Endothelial cell of umbilical vein (primary cell): Measurements from ENCODE around the gene CCS. TPM values are rescaled to one million over a fixed set of nuclear protein-coding genes. Genes with fewer than 3 reads are reported as not detected.

ENCODE experiments used
- BruUV-seq: library from RNA; stranded (reverse); fragments of 400-500 nt; replicated peaks from 2 replicates; lab custom pipeline; 2021; lab: Mats Ljungman, UMichigan
- CTCF ChIA-PET: fragments of 300-600, 350-600 bp; sonication (Branson Sonifier 250); formaldehyde crosslinking; loops from one replicate; lab custom pipeline; 2021; ENCODE audit warnings: antibody characterized with exemption, inconsistent platforms; lab: Charles Lee
- POLR2A ChIA-PET: fragments of 300-600, 350-600 bp; sonication (Branson Sonifier 250); formaldehyde crosslinking; loops from one replicate; lab custom pipeline; 2021; ENCODE audit warnings: antibody characterized with exemption, inconsistent platforms; lab: Charles Lee
- DNase-seq: peaks from one replicate; pipeline ENCODE4 v3.0.0-alpha.2; 2011; ENCODE audit warnings: low read depth, low spot score
- FAIRE-seq: peaks from 2 replicates; lab custom pipeline; 2011; peaks lifted over from hg19 to GRCh38; lab: Jason Lieb, UNC
- H2AFZ ChIP-seq: 2 replicates; pipeline ENCODE4 v1.6.0; 2012; ENCODE audit warnings: low read depth, low read length, control low read depth, inconsistent platforms
- H3K27ac ChIP-seq: 2 replicates; pipeline ENCODE4 v1.5.1; 2011; ENCODE audit warnings: low read depth, mild to moderate bottlenecking, control low read depth, low read length, moderate library complexity; ENCODE audit not compliant: insufficient read depth
- H3K27me3 ChIP-seq, 2 experiments: 2 replicates each; pipeline versions ENCODE4 v1.6.0 to v1.6.1; 2011; ENCODE audit warnings: low read length in 2 of 2, mixed read lengths in 1 of 2; ENCODE audit not compliant: control insufficient read depth in 2 of 2, insufficient read depth in 2 of 2
- H3K36me3 ChIP-seq, 2 experiments: 2 replicates in 1 of 2; 3 replicates in 1 of 2; pipeline ENCODE4 v1.5.1; 2011; ENCODE audit warnings: low read length in 2 of 2, mild to moderate bottlenecking in 1 of 2, moderate library complexity in 1 of 2; ENCODE audit not compliant: control insufficient read depth in 2 of 2, insufficient read depth in 2 of 2; ENCODE audit errors: extremely low read depth in 1 of 2
- H3K4me1 ChIP-seq: 3 replicates; pipeline ENCODE4 v1.5.1; 2011; ENCODE audit warnings: mild to moderate bottlenecking, low read length; ENCODE audit not compliant: control insufficient read depth, insufficient read depth; ENCODE audit errors: extremely low read depth
- H3K4me2 ChIP-seq: 2 replicates; pipeline ENCODE4 v1.6.1; 2011; ENCODE audit warnings: low read length, control low read depth, mixed read lengths; ENCODE audit not compliant: insufficient read depth
- H3K4me3 ChIP-seq, 3 experiments: fragments of 200-600 bp in 1 of 3; sonication (generic), shearing (Covaris generic) in 1 of 3; replicated peaks in 1 of 3; 2 replicates each; pipeline ENCODE4 v1.5.1; 2011 to 2016; ENCODE audit warnings: control low read depth in 3 of 3, low read length in 3 of 3, mild to moderate bottlenecking in 2 of 3, inconsistent platforms in 1 of 3, low read depth in 1 of 3, moderate library complexity in 1 of 3; ENCODE audit not compliant: insufficient read depth in 1 of 3
- H3K79me2 ChIP-seq: 2 replicates; pipeline ENCODE4 v1.6.0; 2012; ENCODE audit warnings: low read length, inconsistent platforms; ENCODE audit not compliant: control insufficient read depth, insufficient read depth
- H3K9ac ChIP-seq: replicated peaks from 2 replicates; pipeline ENCODE3; 2011; ENCODE audit warnings: low read length, control low read depth; ENCODE audit not compliant: insufficient read depth; ENCODE audit errors: extremely low read depth
- H3K9me1 ChIP-seq: replicated peaks from 3 replicates; pipeline ENCODE4 v1.6.0; 2011; ENCODE audit warnings: mild to moderate bottlenecking, low read length; ENCODE audit not compliant: control insufficient read depth, insufficient read depth; ENCODE audit errors: extremely low read depth
- H3K9me3 ChIP-seq: replicated peaks from 2 replicates; pipeline ENCODE4 v1.5.1; 2012; ENCODE audit warnings: low read length, inconsistent platforms; ENCODE audit not compliant: control insufficient read depth, insufficient read depth
- H4K20me1 ChIP-seq: replicated peaks from 2 replicates; pipeline ENCODE3; 2011; ENCODE audit warnings: mild to moderate bottlenecking, low read length; ENCODE audit not compliant: control insufficient read depth, insufficient read depth; ENCODE audit errors: extremely low read depth
- EZH2 ChIP-seq: IDR thresholded peaks from 2 replicates; pipeline ENCODE4 v1.6.1; 2012; ENCODE audit warnings: borderline replicate concordance, low read depth, mild to moderate bottlenecking, moderate library complexity, low read length, inconsistent platforms; ENCODE audit not compliant: severe bottlenecking
- FOS ChIP-seq: IDR thresholded peaks from 2 replicates; pipeline ENCODE4 v1.6.1; 2011; ENCODE audit warnings: mild to moderate bottlenecking, low read length, moderate library complexity, borderline replicate concordance; ENCODE audit not compliant: insufficient read depth
- GATA2 ChIP-seq: IDR thresholded peaks from 2 replicates; pipeline ENCODE4 v1.7.0; 2011; ENCODE audit warnings: low read depth, mild to moderate bottlenecking, moderate library complexity, mixed read lengths, low read length; ENCODE audit not compliant: insufficient read length, insufficient read depth
- JUN ChIP-seq: IDR thresholded peaks from 2 replicates; pipeline ENCODE4 v1.6.1; 2011; ENCODE audit warnings: borderline replicate concordance, low read depth; ENCODE audit not compliant: insufficient read length, insufficient read depth
- MYC ChIP-seq: IDR thresholded peaks from one replicate; pipeline ENCODE4 v1.6.1; 2011; ENCODE audit warnings: mild to moderate bottlenecking, low read depth, low read length
- POLR2A ChIP-seq: IDR thresholded peaks from 2 replicates; pipeline ENCODE4 v1.6.1; 2012; ENCODE audit warnings: low read depth, mild to moderate bottlenecking, control low read depth, low read length
- POLR2AphosphoS5 ChIP-seq: IDR thresholded peaks from 2 replicates; pipeline ENCODE4 v1.6.1; 2012; ENCODE audit warnings: low read depth, mild to moderate bottlenecking, control low read depth, low read length, moderate library complexity; ENCODE audit not compliant: insufficient read depth
- dilution Hi-C: fragments of 300-500 bp; cut with MboI; formaldehyde crosslinking; loops from one replicate; pipeline ENCODE4 v1.15.0; 2019; ENCODE audit warnings: low sequenced_read_pairs; ENCODE audit not compliant: extremely low pct_ligation_motif_present
- intact Hi-C: fragments of 100-400 bp; cut with micrococcal nuclease; formaldehyde crosslinking; loops from one replicate; pipeline ENCODE4 v1.10.0; 2022
- polyA plus RNA-seq, 4 experiments: library from polyadenylated mRNA; depleted of rRNA in 3 of 4; stranded (reverse) in 3 of 4; unstranded in 1 of 4; fragments of >200 nt; gene quantifications; 2 replicates each; pipeline versions ENCODE4 v1.2.1 to v1.2.3, GENCODE V29; 2011 to 2012; ENCODE audit warnings: missing spikeins in 1 of 4
- total RNA-seq: library from RNA; stranded (reverse); gene quantifications from 2 replicates; pipeline ENCODE4 v1.2.3, GENCODE V29; 2021
- TF ChIP-seq, protein P1 (sequence below), 2 donors: IDR thresholded peaks; 1 replicate in 1 of 2; 2 replicates in 1 of 2; pipeline ENCODE4 v1.5.1; 2011; ENCODE audit warnings: low read length in 2 of 2, mild to moderate bottlenecking in 2 of 2, moderate library complexity in 2 of 2, control low read depth in 1 of 2, inconsistent platforms in 1 of 2, low read depth in 1 of 2; ENCODE audit not compliant: insufficient read depth in 1 of 2; ENCODE audit errors: extremely low read depth in 1 of 2
- TF ChIP-seq, protein P2 (sequence below): IDR thresholded peaks from 2 replicates; pipeline ENCODE4 v1.6.1; 2011; ENCODE audit not compliant: insufficient read depth, insufficient read length

CCS gene
- total and polyA plus RNA-seq, 2 donors (not counting 3 experiments of a cell fraction or from before 2014, with no cell fraction given), result 38.7 to 39.0 TPM

DNA sequence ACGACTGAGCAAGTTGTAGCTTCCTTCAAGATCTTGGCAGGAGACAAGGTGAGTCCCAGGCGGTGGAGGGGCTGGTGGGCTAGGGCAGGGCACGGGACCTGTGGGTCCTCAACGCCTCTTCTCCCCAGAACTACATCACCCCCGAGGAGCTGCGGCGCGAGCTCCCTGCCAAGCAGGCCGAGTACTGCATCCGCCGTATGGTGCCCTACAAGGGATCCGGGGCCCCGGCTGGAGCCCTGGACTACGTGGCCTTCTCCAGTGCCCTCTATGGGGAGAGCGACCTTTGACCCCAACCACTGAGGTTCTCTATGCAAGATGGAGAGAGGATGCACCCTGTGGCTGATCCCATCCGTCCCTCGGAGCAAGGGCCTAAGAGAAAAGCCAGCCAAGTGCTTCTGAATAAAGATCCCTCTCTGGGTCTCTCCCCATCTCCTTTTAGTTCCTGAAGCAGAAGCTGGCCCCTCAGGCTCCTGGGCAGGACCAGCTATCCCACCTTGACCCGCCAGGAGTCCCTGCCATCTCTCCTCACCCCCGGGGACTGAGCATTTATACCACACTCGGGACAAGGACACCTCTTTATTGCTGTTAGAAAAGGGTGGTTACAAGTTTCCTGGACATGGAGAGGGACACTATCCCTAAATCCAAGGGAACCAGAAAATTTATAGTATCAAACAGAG is 29.9 kb upstream of the CCS start:
- Histone ChIP-seq H3K4me3 (no peak overlapping the region), H4K20me1 (no peaks in the 10 kb centered on the region), H3K4me1 (peaks cover 2% of the 10 kb centered on the region), H3K9me3 (no peaks in the 10 kb centered on the region), H3K79me2 (no peaks in the 10 kb centered on the region), H3K9me1 (no peaks in the 10 kb centered on the region), H3K36me3 (no peaks in the 10 kb centered on the region), H3K27me3 (peaks cover 5% of the 10 kb centered on the region in 2 experiments), H2AFZ (no peak overlapping the region), H3K27ac (no peak overlapping the region), H3K4me2 (no peak overlapping the region), H3K9ac (no peak overlapping the region)
- no peak for FAIRE-seq
- DNase-seq, result no peak
- POLR2A ChIA-PET, result no interaction called here
- TF ChIP-seq POLR2AphosphoS5 (no peak), FOS (no peak), GATA2 (no peak), JUN (no peak), MYC (no peak), POLR2A (no peak), EZH2 (no peak)
- TF ChIP-seq, protein P1, sequence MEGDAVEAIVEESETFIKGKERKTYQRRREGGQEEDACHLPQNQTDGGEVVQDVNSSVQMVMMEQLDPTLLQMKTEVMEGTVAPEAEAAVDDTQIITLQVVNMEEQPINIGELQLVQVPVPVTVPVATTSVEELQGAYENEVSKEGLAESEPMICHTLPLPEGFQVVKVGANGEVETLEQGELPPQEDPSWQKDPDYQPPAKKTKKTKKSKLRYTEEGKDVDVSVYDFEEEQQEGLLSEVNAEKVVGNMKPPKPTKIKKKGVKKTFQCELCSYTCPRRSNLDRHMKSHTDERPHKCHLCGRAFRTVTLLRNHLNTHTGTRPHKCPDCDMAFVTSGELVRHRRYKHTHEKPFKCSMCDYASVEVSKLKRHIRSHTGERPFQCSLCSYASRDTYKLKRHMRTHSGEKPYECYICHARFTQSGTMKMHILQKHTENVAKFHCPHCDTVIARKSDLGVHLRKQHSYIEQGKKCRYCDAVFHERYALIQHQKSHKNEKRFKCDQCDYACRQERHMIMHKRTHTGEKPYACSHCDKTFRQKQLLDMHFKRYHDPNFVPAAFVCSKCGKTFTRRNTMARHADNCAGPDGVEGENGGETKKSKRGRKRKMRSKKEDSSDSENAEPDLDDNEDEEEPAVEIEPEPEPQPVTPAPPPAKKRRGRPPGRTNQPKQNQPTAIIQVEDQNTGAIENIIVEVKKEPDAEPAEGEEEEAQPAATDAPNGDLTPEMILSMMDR (IDR thresholded peaks at IDR 0.05; ENCODE audit: extremely low read depth in 1 of 2, insufficient read depth in 1 of 2, low read depth in 1 of 2, low read length in 2 of 2), result no peak
- TF ChIP-seq, protein P2, sequence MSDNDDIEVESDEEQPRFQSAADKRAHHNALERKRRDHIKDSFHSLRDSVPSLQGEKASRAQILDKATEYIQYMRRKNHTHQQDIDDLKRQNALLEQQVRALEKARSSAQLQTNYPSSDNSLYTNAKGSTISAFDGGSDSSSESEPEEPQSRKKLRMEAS, result no peak
- CTCF ChIA-PET, result interaction anchor here (1.1 to 2.7 kb wide), 4 partner anchors 15 to 115 kb away, joined by 3 to 13 read pairs (median 6); partner anchors contain the start of genes CCDC87, CCS, RBM4 and RBM4B
- no TSS peak for BruUV-seq
- dilution Hi-C loops, result no loop called here
- intact Hi-C loops, result no loop called here
